ENCODE data around the gene ZNF76. TPM values are rescaled to one million over a fixed set of nuclear protein-coding genes. Genes with fewer than 3 reads are reported as not detected.

ZNF76 gene
- total RNA-seq, 1 donor from 2014 or later = 24.5 TPM

- DNase-seq (ENCODE audit: low spot score) = no peak
Observed at GRCh38 chr6:35264550-35265274, 5.2 kb downstream of the ZNF76 start.

- DNase-seq (ENCODE audit: low spot score) = no peak
Observed at GRCh38 chr6:35265523-35265922, 6.0 kb downstream of the ZNF76 start.

- no peak for DNase-seq (ENCODE audit: low spot score)
Observed at GRCh38 chr6:35267446-35267845, 7.9 kb downstream of the ZNF76 start.

- DNase-seq (ENCODE audit: low spot score) = no peak
Observed at GRCh38 chr6:35267897-35268296, 8.4 kb downstream of the ZNF76 start.

GRCh38 chr6:35272005-35272404 lies 12.5 kb downstream of the ZNF76 start:
- DNase-seq (ENCODE audit: low spot score) = no peak

GRCh38 chr6:35273822-35274559 lies 14.5 kb downstream of the ZNF76 start:
- no peak for DNase-seq (ENCODE audit: low spot score)

GRCh38 chr6:35275744-35276260 lies 16.3 kb downstream of the ZNF76 start:
- DNase-seq (ENCODE audit: low spot score) = peak; percentile 16

GRCh38 chr6:35278708-35279107 lies 19.2 kb downstream of the ZNF76 start:
- peak; percentile 43 for DNase-seq (ENCODE audit: low spot score)

GRCh38 chr6:35280903-35281302 lies 21.4 kb downstream of the ZNF76 start:
- DNase-seq (ENCODE audit: low spot score) = peak; percentile 51

- peak; percentile 35 for DNase-seq (ENCODE audit: low spot score)
Observed at GRCh38 chr6:35282472-35282871, 22.9 kb downstream of the ZNF76 start.

GRCh38 chr6:35283361-35283760 lies 23.8 kb downstream of the ZNF76 start:
- no peak for DNase-seq (ENCODE audit: low spot score)

- peak; percentile 78 for DNase-seq (ENCODE audit: low spot score)
Observed at GRCh38 chr6:35287671-35288396, 28.3 kb downstream of the ZNF76 start.

GRCh38 chr6:35288834-35289233 lies 29.3 kb downstream of the ZNF76 start:
- DNase-seq (ENCODE audit: low spot score) = no peak

- peak; percentile 86 for DNase-seq (ENCODE audit: low spot score)
Observed at GRCh38 chr6:35291491-35291890, 32.0 kb downstream of the ZNF76 start.

GRCh38 chr6:35292494-35292893 lies 33.0 kb downstream of the ZNF76 start:
- DNase-seq (ENCODE audit: low spot score) = peak; percentile 72

GRCh38 chr6:35293681-35294080 lies 34.1 kb downstream of the ZNF76 start:
- peak; percentile 59 for DNase-seq (ENCODE audit: low spot score)

GRCh38 chr6:35294308-35294945 lies 34.9 kb downstream of the ZNF76 start:
- peak; percentile 68 for DNase-seq (ENCODE audit: low spot score)

- DNase-seq (ENCODE audit: low spot score) = peak; percentile 60
Observed at GRCh38 chr6:35295036-35295435, 35.5 kb downstream of the ZNF76 start.

GRCh38 chr6:35295521-35296315 lies 36.2 kb downstream of the ZNF76 start:
- no peak for DNase-seq (ENCODE audit: low spot score)

- peak; percentile 57 for DNase-seq (ENCODE audit: low spot score)
Observed at GRCh38 chr6:35296931-35297600, 37.5 kb downstream of the ZNF76 start.
